ENCODE measurements around the gene SLC66A2.

SLC66A2 gene

DNA sequence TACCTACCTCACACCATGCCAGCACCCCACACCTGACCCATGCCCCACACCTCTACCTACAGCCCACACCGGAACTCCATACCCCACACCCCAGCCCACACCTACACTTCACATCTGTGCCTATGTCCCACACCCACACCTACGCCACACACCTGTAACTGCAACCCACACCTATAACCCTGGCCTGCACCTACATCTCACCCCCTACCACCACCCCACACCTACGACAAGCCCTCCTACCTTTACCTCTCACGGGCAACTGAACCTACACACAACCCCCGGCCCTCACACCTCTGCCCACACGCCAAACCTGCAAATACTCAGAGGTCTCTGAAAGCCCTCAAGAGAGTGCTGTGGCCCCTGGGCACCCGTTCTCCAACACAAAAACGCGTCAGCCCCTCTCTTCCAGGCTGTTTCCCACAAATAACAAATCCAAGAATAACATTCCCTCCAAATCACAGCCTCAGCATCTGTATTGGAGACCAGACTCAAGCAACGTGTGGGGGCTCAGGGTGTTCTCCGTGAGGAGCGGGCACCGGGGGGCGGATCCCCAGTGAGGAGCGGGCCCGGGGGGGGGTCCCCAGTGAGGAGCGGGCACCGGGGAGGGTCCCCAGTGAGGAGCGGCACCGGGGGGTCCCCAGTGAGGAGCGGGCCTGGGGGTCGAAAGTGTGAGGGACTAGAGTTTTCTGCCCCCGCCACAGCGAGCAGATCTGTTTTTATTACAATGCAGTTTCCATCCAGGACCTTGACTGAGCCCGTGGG is 33.4 kb downstream of the SLC66A2 start:
- no peak for DNase-seq (ENCODE audit: low read depth)

DNA sequence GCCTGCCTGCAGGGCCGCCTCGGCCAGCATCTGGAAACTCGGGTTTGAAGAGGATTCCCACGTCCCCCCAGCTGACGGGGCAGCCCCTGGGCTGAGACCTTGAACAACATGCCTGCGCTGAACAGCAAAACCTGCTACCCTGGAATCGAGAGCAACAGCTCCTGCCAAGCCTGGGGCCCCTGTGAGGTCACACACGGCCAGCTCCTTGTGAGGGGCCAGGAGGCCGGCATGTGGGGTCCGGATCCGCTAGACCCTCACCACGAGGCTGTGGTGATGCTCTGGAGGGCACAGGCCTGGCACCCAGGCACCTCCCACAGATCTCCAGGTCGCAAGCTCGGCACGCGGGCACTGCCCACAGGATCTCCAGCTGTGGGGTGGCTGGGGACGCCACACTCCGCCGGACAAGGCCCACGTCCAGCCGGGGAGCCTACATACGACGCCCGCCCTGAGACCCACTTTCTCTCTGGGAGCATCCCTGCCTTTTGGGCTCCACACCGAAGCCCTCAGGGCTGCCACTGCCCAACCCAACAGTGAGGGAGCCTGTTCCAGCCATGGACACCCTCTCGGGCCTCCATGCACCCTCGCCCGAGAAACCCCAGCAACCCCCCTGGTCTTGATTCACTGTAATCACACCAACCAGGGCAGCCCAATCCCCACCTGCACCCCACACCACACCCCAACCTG is 34.1 kb downstream of the SLC66A2 start:
- no peak for DNase-seq (ENCODE audit: low read depth)

DNA sequence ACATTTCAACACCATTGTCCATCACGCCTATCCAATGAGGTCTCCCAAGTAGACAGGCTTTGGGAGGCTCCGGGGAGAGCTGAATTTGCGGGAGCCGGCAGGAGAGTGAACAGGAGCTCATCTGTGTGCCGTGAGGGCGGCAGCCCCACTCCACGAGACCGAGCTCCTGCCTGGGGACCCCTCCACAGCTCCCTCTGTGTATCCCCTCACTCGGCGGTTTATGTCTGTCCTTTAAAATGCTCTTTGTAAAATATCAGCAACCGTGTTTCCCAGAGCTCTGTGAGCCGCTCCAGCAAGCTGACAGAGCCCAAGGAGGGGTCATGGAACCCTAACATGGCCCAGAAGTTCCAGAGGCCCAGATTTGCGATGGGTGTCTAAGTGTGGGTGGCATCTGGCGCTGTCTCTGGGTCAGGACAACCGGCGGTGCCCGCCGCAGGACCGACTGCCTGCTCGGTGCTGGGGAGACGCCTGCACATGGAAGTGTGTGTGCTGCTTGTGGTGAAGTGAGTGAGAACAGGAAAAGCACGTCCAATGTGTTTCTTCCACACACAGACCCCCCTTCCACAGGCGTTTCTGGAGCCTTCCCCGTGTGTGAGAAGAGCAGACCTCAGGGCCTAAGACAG is 34.8 kb downstream of the SLC66A2 start:
- DNase-seq (ENCODE audit: low read depth), result no peak

DNA sequence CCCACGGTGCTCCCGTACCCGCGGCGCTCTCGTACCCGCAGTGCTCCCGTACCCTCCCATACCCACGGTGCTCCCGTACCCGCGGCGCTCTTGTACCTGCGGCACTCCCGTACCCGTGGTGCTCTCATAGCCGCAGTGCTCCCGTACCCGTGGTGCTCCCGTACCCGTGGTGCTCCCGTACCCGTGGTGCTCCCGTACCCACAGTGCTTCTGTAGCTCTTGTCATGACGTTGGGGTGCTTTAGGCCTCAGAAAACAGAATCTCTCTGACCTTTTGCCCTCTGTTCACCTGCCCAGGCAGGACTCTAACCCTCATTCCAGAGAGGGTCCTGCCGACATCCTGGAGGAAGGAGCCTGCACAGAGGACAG is 35.3 kb downstream of the SLC66A2 start:
- DNase-seq (ENCODE audit: low read depth), result no peak

DNA sequence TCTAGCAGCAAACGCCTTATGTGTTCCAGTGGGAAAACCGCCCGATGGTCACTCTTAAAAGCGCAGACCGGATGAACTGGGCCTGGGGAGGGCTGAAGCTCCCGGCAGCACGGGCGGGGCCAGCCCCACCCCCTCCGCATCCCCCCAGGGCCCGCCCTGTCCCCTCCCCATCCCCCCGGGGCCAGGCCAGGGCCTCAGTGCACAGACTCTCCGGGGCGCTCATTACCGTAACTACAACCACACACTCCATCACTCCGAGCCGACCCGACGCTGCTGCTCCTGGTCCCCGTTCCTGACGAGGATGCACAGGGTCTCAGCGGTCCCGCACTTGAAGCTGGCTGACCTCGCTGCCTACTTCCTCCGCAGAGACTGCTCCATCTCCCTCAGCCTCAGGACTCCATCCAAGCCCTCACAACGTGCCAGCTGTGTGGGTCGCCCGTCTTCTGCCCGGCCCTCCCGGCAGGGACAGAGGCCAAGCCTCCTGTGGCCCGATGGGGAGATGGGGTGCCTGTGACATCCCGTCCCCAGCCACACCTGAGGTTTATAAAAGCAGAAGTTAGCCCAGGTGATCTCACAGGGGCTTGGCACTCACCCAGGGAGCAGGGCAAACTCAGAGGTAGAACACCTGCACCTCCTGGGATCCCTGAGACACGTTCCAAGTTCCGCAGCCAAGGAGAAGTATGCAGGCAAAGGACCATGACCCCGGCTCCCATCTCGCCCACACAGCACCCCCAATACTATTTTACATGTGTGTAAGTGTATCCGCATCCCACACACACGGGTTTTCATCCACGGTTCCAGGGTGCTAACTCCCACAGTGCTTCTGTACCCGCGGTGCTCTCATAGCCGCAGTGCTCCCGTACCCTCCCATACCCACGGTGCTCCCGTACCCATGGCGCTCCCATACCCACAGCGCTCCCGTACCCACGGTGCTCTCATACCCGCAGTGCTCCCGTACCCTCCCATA is 36.0 kb downstream of the SLC66A2 start:
- no peak for DNase-seq (ENCODE audit: low read depth)

DNA sequence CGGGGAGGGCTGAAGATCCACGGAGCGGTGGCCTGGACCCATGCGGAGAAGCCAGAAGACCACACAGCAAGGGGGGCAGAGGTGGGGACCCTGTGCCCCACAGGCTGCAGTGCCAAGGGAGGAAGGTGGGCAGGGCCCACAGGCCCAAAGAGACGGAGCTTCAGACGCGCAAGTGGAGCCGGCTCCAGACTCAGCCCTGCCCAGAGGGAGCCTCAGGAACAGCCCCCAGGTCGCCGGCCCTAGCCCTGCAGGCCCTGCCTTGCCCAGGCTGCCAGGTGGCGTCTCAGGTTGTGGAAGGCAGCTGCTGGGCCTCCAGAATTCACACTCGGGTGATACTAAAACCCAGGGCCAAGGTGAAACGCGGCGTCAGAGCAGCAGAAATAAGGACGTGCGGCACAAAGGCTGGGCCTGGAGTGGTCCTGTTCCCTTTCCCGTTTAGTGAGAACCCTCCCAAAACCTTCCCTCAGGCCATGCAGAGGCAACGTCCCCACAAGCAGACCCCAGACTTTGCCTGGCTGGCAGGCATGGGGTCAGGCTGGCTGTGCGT is 36.8 kb downstream of the SLC66A2 start:
- no peak for DNase-seq (ENCODE audit: low read depth)

DNA sequence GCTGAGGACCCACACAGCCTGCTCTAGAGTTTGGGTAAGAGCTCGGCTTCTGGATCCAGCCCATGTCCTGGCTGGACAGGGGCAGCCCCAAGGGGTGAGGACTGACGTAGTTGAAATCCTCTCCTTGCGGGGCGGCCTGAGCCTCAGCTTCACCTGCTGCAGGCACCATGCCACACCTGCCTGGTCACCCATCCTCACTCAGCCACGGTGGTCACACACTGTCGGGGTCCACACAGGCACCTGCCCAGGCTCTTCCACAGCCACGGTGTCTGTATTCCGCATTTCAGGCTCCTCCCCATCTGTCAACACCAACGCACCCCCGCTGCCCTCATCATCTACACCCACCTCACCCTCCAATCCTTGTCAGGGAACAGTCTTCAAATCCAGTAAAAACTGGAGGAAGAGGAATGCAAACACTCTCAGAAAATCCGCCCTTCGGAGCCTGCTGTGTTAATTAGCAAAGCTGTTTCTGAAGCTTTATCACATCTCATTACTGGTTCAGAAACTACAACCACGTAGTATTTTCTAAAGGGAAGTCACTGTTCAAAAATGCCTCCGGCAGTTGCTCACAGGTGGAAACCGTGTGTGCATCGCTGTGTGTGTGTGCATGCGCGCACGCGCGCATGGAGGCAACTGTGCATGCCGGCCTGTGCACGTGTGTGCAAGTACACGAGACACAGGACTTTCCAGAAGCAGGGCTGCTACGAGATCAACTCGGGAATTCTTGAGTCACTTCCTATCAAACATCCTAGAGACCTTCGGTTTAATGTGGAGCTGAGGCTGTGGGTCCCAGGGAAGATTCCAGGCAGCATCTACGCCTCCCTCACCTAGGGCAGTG is 38.2 kb downstream of the SLC66A2 start:
- no peak for DNase-seq (ENCODE audit: low read depth)

DNA sequence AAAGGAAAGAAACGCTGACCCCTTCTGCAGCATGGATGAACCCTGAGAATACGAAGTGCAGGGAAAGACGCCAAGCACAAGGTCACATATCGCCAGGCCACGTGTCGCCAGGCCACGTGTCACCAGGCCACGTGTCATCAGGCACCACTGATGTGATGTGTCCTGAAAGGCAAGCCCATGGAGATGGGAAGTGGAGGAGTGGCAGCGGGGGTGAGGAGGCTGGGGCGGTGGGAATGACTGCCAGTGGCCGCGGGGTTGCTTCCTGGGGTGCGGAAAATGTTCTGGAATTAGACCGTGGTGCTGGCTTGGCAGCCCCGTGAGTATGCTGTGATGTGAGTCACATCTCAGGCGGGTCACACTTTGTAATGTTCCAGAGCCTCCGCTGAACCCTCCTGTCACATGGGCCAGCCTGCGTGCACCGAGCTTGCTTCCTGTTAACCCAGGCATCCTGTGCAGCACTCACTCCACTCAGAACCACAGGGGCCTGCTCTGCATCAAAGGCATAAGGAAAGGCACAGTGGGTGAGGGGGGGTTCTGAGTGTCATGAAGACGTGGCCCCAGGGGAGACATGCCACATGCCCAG is 39.0 kb downstream of the SLC66A2 start:
- peak; percentile 22 for DNase-seq (ENCODE audit: low read depth)

DNA sequence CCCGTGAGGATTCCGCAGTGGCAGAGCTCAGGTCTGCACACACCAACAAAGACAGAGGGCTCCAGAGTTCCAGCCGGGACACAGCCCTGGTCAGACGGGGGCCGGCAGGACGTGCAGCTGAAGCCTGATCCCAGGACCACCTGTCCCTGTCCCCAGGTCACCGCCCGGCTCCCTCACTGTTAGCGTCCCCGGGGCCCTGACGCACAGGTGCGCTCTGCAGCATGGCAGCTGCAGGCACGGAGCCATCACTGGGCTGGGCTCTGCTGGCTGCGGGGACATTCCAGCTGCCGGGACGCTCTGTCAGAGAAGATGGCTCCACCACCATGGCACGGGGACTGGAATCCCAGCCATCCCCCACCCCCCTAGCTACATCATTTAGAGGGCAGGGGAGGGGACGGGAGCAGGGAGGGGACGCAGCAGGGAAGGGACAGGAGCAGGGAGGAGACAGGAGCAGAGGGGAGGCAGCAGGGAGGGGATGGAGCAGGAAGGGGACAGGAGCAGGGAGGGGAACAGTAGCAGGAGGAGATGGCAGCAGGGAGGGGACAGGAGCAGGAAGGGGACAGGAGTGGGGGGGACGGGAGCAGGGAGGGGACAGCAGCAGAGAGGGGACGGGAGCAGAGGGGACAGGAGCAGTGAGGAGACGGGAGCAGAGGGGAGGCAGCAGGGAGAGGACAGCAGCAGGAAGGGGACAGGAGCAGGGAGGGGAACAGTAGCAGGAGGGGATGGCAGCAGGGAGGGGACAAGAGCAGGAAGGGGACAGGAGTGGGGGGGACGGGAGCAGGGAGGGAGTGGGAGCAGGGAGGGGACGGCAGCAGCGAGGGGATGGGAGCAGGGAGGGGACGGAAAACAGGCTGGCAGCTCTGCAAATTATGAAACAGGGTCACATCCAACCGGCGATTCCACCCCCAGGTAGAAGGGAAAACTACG is 39.8 kb downstream of the SLC66A2 start:
- no peak for DNase-seq (ENCODE audit: low read depth)

DNA sequence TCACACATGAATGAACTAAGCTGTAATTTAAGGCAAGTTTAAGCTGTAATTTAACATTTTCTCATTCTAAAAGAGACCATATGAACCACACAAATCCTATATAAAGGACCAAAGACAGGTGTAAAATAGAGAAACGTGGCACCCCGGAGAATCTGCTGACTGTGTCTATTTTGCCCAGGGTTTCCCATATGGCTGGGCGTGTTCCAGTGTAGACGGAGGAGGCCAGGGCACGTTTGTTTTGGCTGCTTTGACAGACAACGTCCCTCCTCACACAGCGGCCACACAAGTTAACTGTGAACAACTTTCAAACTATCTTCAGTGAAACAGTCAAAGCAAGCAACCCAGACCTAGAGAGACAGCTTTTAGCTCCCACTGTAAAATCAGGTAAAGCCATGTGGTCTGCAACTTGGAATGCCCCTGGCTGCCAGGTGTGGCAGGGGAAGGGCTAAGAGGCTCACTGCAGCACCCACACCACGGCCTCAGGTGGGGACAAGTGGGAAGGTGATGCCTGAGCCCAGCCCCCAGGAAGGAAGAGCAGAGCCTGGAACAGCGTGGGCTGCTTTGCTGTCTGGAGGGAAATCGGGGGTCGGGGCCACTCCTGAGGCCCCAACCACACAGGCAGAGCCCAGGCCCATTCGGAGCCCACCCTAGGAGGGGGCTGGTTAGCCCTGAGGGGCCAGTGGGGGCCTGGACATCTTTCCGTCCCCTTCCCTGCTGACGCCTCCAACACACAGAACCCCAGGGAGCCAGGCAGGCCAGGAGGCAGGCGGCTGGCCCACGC is 40.7 kb downstream of the SLC66A2 start:
- DNase-seq (ENCODE audit: low read depth), result no peak

DNA sequence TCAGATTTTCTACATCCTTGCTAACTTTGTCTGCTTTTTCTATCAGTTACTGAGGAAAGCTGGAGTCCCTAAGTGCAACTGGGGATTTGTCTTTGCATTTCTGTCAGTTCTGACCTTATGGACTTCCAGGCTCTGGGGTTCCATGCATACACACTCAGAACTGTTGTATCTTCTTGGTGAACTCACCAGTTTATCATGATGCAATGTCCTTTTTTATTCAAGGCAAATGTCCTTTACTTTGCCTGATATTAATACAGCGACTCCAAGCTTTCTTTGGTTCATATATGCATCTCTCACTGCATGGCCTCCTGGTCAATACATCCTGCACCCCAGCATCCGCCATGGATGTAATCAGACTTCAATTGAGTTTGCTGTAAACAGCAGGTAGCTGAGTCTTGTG is 44.7 kb downstream of the SLC66A2 start:
- no peak for DNase-seq (ENCODE audit: low read depth)

DNA sequence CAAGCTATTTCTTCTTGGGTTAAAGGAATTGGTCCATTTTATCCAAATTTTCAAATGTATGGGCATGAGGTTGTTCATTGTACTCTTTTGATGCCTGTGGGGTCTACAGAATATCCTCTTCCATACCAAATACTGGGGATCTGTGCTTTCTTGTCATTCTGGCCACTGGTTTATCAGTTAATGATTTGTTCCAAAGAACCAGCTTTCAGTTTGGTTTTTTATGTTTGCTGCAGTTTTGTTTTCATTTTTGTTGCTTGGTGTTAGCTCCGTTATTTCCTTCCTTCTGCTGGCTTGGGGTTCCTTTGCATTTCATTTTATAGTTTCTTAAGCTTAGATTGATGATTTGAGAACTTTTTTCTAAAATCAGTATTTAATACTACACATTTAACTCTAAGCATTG is 45.5 kb downstream of the SLC66A2 start:
- no peak for DNase-seq (ENCODE audit: low read depth)

DNA sequence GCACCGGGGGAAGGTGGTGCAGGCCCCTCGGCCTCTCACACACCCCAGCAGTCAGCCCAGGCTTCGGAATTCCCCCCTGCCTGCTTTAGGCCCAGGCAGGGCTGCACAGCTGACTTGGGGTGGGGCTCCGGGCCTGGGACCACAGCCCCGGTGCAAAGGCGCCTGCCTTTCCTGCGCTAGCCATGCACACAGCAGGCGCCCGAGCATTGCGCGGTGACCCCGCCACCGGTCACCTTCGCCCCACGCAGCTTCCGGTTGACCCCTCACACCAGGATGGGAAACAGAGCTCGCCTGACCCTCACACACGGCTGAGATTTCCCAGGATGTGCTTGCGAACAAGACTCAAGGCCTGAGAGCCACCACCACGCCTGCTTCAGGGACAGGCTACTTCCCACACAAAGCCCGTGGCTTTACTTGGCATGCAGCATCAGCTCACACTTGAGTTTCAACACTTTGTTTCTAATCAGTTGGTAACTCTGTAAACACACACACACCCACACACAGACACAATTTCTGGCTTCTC is 46.0 kb downstream of the SLC66A2 start:
- no peak for DNase-seq (ENCODE audit: low read depth)

DNA sequence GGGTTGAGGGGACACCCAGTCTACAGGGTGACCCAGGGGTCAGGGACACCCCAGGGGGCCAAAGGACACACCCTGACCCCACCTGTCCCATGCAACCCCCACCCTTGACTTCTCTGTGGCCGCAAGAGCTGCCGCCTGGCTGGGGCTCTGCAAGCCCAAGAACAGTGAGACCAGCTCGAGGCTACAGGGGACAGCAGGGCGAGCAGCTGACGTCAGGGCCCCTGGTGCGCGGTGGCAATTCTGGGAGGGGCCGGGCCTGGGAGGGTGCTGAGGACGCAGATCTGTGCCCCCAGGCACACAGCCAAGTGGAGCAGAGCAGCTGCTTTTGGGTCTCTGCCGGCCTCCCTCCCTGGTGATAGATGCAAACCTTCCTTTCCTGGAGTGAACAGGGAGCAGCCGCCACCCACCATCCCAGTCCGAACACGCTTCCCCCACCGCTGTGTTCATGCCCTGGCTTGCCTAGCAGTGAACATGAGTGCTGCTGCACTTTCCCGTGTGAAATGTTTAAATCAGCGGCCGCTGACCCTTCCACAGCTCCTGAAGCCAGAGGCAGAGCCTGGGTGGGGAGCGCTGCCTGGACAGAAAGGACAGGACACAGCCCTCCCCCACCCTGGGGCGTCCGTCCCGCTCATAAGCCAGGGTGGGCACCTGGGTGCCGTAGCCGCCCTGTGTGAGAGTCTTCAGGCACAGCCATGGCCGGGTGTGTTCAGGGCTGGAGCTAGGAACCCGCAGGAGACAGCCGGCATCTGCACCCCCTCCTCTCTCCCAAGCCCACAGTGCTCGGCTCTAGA is 46.9 kb downstream of the SLC66A2 start:
- no peak for DNase-seq (ENCODE audit: low read depth)

DNA sequence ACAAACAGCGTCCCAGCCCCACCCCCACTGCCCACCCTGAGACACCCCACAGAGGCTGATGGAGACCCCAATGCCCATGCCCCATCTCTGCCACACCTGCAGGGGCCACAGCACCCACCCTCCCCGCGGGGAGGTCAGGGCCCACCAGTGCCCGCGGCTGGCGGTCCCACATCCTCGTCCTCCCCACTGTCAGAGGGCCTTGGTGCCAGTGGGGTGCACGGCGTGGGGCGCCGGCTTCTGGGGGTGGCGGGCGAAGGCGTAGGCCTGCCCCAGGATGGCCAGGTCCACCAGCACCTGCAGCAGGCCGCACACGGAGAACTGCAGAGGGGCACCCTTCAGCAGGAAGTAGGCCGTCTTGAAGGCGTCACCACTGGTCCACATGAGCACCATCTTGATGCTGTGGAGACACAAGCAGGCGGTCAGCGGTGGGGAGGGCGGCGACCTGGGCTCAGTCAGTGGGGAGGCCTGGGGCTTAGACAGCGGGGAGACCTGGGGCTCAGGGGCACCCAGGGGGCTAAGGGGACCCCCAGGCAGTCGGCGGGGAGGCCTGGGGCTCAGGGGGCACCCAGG is 47.6 kb downstream of the SLC66A2 start:
- DNase-seq (ENCODE audit: low read depth), result no peak

DNA sequence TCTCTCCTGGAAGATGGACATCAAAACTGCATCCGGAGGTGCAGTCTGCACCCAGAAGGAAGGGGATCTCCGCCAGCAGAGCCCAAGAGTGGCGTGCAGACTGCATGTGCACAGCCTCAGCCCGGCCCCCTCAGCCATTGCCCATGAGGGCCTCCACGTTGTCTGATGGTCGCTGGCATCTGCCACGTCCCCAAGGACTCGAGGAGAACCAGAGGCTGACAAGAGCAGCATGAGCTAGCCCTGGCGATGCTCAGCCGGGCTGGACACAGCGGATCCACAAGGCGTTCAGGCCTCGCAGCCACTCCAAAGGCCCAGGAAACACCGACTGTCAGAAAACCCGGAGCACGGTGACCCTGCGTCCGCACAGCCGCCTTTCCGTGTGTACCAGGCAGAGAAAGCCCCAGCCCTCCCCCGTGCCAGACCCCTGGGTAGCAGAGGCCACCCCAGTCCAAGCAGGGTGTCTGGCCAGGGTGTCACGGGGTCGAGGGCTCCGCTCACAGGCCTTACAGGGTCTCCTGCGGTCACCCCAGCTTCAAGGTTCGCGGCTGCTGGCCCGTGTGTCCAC is 48.3 kb downstream of the SLC66A2 start:
- DNase-seq (ENCODE audit: low read depth), result no peak

DNA sequence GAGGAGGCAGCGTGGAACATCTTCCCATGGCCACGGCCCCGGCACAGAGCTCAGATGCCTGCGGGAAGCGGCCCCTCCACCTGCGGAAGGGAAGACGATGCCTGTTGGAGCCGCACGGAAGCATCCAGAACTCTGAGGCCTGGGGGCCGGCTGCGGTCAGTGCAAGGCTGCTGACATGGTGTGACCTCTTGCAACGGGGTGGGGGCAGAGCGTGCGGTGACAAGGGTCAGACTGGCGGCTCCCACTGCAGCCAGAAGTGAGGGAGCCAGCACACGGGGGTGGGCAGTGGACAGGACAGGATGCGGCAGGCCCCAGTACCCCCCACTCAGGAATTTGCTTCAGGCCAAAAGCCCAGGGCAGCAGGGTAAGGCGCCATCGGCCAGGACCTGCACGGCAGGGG is 48.8 kb downstream of the SLC66A2 start:
- no peak for DNase-seq (ENCODE audit: low read depth)
